Trophoblast cell (in vitro differentiated cells and primary cell): ENCODE data around the gene ADAM15.

Experiments used
- DNase-seq, 2 donors: peaks; one replicate each; pipeline ENCODE4 v3.0.0-alpha.2; 2016
- H2AFZ ChIP-seq: 2 replicates; pipeline ENCODE4 v1.6.1; 2013; ENCODE audit warnings: low read length, moderate library complexity, mild to moderate bottlenecking; ENCODE audit not compliant: insufficient read depth, poor library complexity
- H2AK5ac ChIP-seq: 2 replicates; pipeline ENCODE4 v1.6.1; 2013; ENCODE audit warnings: mild to moderate bottlenecking, low read length
- H2BK120ac ChIP-seq: 2 replicates; pipeline ENCODE4 v1.6.1; 2013; ENCODE audit warnings: low read length, mild to moderate bottlenecking, moderate library complexity; ENCODE audit not compliant: insufficient read depth, poor library complexity
- H2BK12ac ChIP-seq: 2 replicates; pipeline ENCODE4 v1.6.1; 2013; ENCODE audit warnings: mild to moderate bottlenecking, low read length, moderate library complexity
- H2BK5ac ChIP-seq: 2 replicates; pipeline ENCODE4 v1.6.1; 2013; ENCODE audit warnings: low read length, low read depth, moderate library complexity, mild to moderate bottlenecking; ENCODE audit not compliant: poor library complexity
- H3K14ac ChIP-seq: 2 replicates; pipeline ENCODE4 v1.6.1; 2013; ENCODE audit warnings: mild to moderate bottlenecking, low read length
- H3K18ac ChIP-seq: 2 replicates; pipeline ENCODE4 v1.6.1; 2013; ENCODE audit warnings: mild to moderate bottlenecking, low read length
- H3K23ac ChIP-seq: 2 replicates; pipeline ENCODE4 v1.6.1; 2013; ENCODE audit warnings: low read length
- H3K27ac ChIP-seq: 2 replicates; pipeline ENCODE4 v1.5.1; 2013; ENCODE audit warnings: low read depth, mild to moderate bottlenecking, inconsistent platforms, low read length, moderate library complexity
- H3K27me3 ChIP-seq: 2 replicates; pipeline ENCODE4 v1.6.1; 2013; ENCODE audit warnings: inconsistent platforms, mild to moderate bottlenecking, low read length, moderate library complexity; ENCODE audit not compliant: insufficient read depth
- H3K36me3 ChIP-seq, 2 experiments: 1 replicate in 1 of 2; 2 replicates in 1 of 2; pipeline ENCODE4 v1.6.1; 2013; ENCODE audit warnings: low read length in 2 of 2, mild to moderate bottlenecking in 2 of 2, moderate library complexity in 1 of 2; ENCODE audit not compliant: insufficient read depth in 2 of 2, control insufficient read depth in 1 of 2
- H3K4ac ChIP-seq: 2 replicates; pipeline ENCODE4 v1.6.1; 2013; ENCODE audit warnings: low read depth, mild to moderate bottlenecking, low read length, moderate library complexity
- H3K4me1 ChIP-seq, 2 experiments: 1 replicate in 1 of 2; 2 replicates in 1 of 2; pipeline ENCODE4 v1.6.1; 2013; ENCODE audit warnings: low read length in 2 of 2, mild to moderate bottlenecking in 2 of 2, moderate library complexity in 1 of 2; ENCODE audit not compliant: insufficient read depth in 2 of 2, control insufficient read depth in 1 of 2
- H3K4me2 ChIP-seq: 2 replicates; pipeline ENCODE4 v1.6.1; 2013; ENCODE audit warnings: inconsistent platforms, mild to moderate bottlenecking, low read length, moderate library complexity
- H3K4me3 ChIP-seq: 2 replicates; pipeline ENCODE4 v1.5.1; 2013; ENCODE audit warnings: mild to moderate bottlenecking, low read depth, low read length, inconsistent platforms
- H3K79me1 ChIP-seq: one replicate; pipeline ENCODE4 v1.6.1; 2013; ENCODE audit warnings: low read length
- H3K79me2 ChIP-seq: 2 replicates; pipeline ENCODE4 v1.6.1; 2013; ENCODE audit warnings: low read length, mild to moderate bottlenecking; ENCODE audit not compliant: control insufficient read depth, insufficient read depth, poor library complexity
- H3K9ac ChIP-seq: 2 replicates; pipeline ENCODE4 v1.6.1; 2013; ENCODE audit warnings: mild to moderate bottlenecking, low read length
- H3K9me3 ChIP-seq: 2 replicates; pipeline ENCODE4 v1.6.1; 2013; ENCODE audit warnings: low read depth, mild to moderate bottlenecking, control low read depth, inconsistent platforms, low read length; ENCODE audit not compliant: insufficient read depth
- H4K12ac ChIP-seq: 2 replicates; pipeline ENCODE4 v1.6.1; 2013; ENCODE audit warnings: low read depth, mild to moderate bottlenecking, low read length, moderate library complexity
- H4K8ac ChIP-seq: 2 replicates; pipeline ENCODE4 v1.6.1; 2013; ENCODE audit warnings: low read depth, mild to moderate bottlenecking, low read length, moderate library complexity
- H4K91ac ChIP-seq: one replicate; pipeline ENCODE4 v1.6.1; 2013; ENCODE audit warnings: low read depth, mild to moderate bottlenecking, low read length, moderate library complexity
- WGBS: extraction: QIAGEN DNeasy Blood & Tissue Kit; methylation state at CpG from one replicate; pipeline ENCODE4 v1.1.7; 2013; ENCODE audit warnings: missing lambda C conversion rate; ENCODE audit not compliant: insufficient read length, insufficient coverage; ENCODE audit errors: extremely low coverage; 5-methylcytosine and 5-hydroxymethylcytosine counted together

ADAM15 gene

DNA sequence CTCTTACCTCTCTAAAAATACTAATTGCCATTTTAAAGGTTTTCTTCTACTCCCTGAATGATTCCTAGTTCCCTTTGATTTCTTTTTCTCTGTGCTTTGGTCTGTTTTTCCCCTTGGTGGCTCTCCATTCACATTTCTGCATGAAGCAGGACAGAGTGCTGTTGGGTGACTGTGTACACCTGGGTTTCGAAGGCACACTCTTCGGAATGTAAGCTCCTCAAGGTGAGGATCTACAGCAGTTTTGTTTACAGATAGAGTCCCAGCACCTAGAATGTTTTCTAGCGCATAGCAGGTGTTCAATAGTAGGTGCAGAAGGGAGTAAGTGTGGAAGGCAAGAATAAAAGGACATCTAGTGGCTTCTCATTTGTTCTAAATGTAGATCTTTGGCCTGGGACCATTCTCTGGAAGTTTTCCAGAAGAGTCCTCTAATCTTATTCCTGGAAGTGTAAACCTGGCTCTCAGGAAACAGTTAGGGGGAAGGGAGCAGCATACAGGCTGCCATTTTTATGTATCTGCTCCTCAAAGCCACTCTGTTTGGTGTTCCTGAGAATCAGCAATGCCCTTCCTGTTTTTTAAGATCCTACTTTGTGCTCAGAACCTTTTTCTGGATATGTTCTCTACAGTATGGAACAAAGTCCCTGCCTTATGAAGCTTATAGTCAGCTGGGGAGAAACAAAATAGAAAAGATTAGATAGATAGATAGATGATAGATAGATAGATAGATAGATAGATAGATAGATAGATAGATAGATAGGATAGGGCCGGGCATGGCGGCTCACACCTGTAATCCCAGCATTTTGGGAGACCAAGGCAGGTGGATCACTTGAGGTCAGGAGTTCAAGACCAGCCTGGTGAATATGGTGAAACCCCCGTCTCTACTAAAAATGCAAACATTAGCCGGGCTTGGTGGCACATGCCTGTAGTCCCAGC is 53.8 kb downstream of the ADAM15 start:
- DNase-seq, result no peak
- Histone ChIP-seq H2AK5ac (no peak overlapping the region), H3K4me3 (no peak overlapping the region), H3K4ac (no peak overlapping the region), H3K4me1 (peaks cover 0 to 3% of the 10 kb centered on the region in 2 experiments), H2BK120ac (no peak overlapping the region), H4K12ac (no peak overlapping the region), H2BK5ac (no peak overlapping the region), H3K23ac (no peak overlapping the region), H3K36me3 (no peaks in the 10 kb centered on the region), H2BK12ac (no peak overlapping the region), H3K18ac (no peak overlapping the region), H4K8ac (no peak overlapping the region), H3K4me2 (no peak overlapping the region), H3K9ac (no peak overlapping the region), H3K79me1 (no peaks in the 10 kb centered on the region), H3K27ac (no peak overlapping the region), H3K9me3 (no peaks in the 10 kb centered on the region), H4K91ac (no peak overlapping the region), H3K27me3 (no peaks in the 10 kb centered on the region), H3K14ac (no peak overlapping the region), H3K79me2 (no peaks in the 10 kb centered on the region), H2AFZ (no peak overlapping the region)
- no CpG with 5 or more reads among the region's 7 CpGs for WGBS

DNA sequence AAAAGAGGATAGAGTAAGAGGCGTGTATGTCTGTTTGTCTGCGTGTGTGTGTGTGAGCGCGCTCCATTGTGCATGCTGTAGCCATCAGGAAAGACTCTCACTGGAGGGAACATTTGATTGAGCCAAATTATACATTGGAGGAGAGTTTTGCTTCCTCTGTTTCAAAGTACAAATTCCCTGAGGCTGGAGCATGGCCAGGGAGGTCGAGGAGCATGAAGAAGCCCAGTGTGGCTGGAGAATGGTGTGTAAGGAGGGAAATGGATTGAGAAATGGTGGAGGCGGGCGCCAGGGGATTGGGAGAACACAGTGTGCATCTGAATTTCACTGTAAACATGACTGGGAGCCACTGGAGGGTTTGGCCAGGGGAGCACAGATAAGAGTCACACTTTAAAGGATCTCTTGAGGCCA is 54.5 kb downstream of the ADAM15 start:
- H3K4me1 ChIP-seq, result peaks cover 0 to 3% of the 10 kb centered on the region in 2 experiments
- no peak overlapping the region for H3K18ac ChIP-seq
- H3K4me3 ChIP-seq, result no peak overlapping the region
- no peak overlapping the region for H2BK5ac ChIP-seq
- no peak overlapping the region for H3K9ac ChIP-seq
- H3K27ac ChIP-seq, result no peak overlapping the region
- H3K4me2 ChIP-seq, result no peak overlapping the region
- H2BK12ac ChIP-seq, result no peak overlapping the region
- H3K4ac ChIP-seq, result no peak overlapping the region
- H2AFZ ChIP-seq, result no peak overlapping the region
- no peaks in the 10 kb centered on the region for H3K79me2 ChIP-seq
- no peak overlapping the region for H2BK120ac ChIP-seq
- H3K9me3 ChIP-seq, result no peaks in the 10 kb centered on the region
- WGBS, result no CpG with 5 or more reads among the region's 7 CpGs
- H3K79me1 ChIP-seq, result no peaks in the 10 kb centered on the region
- no peak overlapping the region for H3K23ac ChIP-seq
- no peaks in the 10 kb centered on the region for H3K27me3 ChIP-seq
- no peaks in the 10 kb centered on the region for H3K36me3 ChIP-seq
- no peak overlapping the region for H2AK5ac ChIP-seq
- H4K8ac ChIP-seq, result no peak overlapping the region
- H4K12ac ChIP-seq, result no peak overlapping the region
- peak; percentile 97 to 98 for DNase-seq
- H4K91ac ChIP-seq, result no peak overlapping the region
- H3K14ac ChIP-seq, result no peak overlapping the region

DNA sequence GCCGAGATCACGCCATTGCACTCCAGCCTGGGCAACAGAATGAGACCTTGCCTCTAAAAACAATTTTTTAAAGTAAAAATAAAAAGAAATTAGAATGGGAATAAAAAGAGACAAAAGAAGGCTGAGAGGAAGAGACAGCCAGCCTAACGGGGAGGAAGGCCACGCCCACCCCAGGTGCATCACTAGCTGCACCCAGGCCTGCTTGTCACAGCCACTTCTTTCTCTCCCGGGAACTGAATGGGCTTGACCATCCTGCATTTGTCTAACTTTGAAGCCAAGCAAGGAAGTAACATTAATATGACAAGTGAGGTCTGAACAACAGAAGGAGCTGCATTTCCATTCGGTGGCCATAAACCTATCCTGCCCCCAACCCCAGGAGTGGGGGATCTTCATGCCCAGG is 55.7 kb downstream of the ADAM15 start:
- no peak overlapping the region for H2BK5ac ChIP-seq
- H4K91ac ChIP-seq, result no peak overlapping the region
- H2AK5ac ChIP-seq, result no peak overlapping the region
- H3K27ac ChIP-seq, result no peak overlapping the region
- H3K4me2 ChIP-seq, result no peak overlapping the region
- H3K4me1 ChIP-seq, result peaks cover 5 to 8% of the 10 kb centered on the region in 2 experiments
- H4K8ac ChIP-seq, result no peak overlapping the region
- H3K23ac ChIP-seq, result no peak overlapping the region
- H3K9ac ChIP-seq, result no peak overlapping the region
- no peak overlapping the region for H2BK12ac ChIP-seq
- H4K12ac ChIP-seq, result no peak overlapping the region
- no peaks in the 10 kb centered on the region for H3K79me2 ChIP-seq
- DNase-seq, result peak in 1 of 2 donors; percentile 27
- WGBS, result no CpG with 5 or more reads among the region's 6 CpGs
- no peak overlapping the region for H2BK120ac ChIP-seq
- H3K4me3 ChIP-seq, result no peak overlapping the region
- H3K4ac ChIP-seq, result no peak overlapping the region
- H3K79me1 ChIP-seq, result peaks cover 4% of the 10 kb centered on the region
- H3K18ac ChIP-seq, result no peak overlapping the region
- H3K36me3 ChIP-seq, result no peaks in the 10 kb centered on the region
- H2AFZ ChIP-seq, result no peak overlapping the region
- H3K14ac ChIP-seq, result no peak overlapping the region
- no peaks in the 10 kb centered on the region for H3K27me3 ChIP-seq
- H3K9me3 ChIP-seq, result no peaks in the 10 kb centered on the region

DNA sequence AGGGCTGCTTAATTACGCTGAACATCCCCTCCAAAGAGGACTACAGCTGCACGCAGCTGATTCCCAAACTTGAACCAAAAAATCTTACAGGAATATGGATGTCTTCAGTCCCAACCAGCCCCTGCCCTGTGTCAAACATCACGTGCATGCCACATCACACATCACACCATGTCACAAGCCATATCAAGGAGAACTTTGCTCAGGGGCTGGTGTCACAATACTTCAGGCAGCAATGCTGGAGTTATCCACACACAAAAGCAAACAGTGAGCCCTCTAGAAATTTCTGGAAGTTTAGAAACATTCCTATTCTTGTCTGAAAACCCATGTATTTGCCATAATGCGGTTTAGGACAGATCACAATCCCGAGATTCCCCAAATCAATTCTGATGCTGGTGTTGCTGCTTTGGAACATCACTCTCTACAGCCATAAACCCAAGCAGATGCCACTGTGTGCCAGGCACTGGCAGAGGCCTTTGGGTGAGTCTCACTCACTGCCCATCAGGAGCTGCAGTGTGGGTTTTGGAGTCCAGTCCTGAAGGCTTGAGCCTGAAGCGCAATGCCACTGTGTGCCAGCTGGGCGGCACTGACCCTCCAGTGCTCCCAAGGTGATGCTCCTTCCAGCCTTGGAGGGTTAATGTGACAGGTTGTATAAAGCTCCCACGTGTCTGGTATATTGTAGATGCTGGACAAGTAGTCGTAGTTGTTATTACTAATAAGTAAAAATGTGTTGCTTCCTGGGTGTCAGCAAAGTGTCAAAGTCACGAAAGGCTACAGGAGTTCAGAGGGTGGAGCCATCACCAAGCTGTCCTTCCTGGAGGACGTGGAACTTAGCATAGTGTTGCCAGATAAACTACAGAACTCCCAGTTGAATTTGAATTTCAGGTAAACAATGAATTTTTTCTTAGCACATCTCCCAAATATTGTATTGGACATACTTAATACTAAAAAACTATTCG is 56.5 kb downstream of the ADAM15 start:
- no peak overlapping the region for H4K12ac ChIP-seq
- H2AFZ ChIP-seq, result no peak overlapping the region
- no peaks in the 10 kb centered on the region for H3K27me3 ChIP-seq
- no peak for DNase-seq
- H3K9ac ChIP-seq, result no peak overlapping the region
- peaks cover 2% of the 10 kb centered on the region for H3K79me2 ChIP-seq
- no peak overlapping the region for H2AK5ac ChIP-seq
- no peak overlapping the region for H3K14ac ChIP-seq
- peaks cover 8 to 13% of the 10 kb centered on the region in 2 experiments for H3K4me1 ChIP-seq
- no peak overlapping the region for H3K27ac ChIP-seq
- WGBS, result no CpG with 5 or more reads among the region's 12 CpGs
- H2BK12ac ChIP-seq, result no peak overlapping the region
- H3K36me3 ChIP-seq, result no peaks in the 10 kb centered on the region
- H3K18ac ChIP-seq, result no peak overlapping the region
- no peak overlapping the region for H3K4me3 ChIP-seq
- no peak overlapping the region for H3K4ac ChIP-seq
- H3K79me1 ChIP-seq, result peaks cover 8% of the 10 kb centered on the region
- H3K23ac ChIP-seq, result no peak overlapping the region
- no peaks in the 10 kb centered on the region for H3K9me3 ChIP-seq
- H4K8ac ChIP-seq, result no peak overlapping the region
- H4K91ac ChIP-seq, result no peak overlapping the region
- H2BK5ac ChIP-seq, result no peak overlapping the region
- no peak overlapping the region for H3K4me2 ChIP-seq
- H2BK120ac ChIP-seq, result no peak overlapping the region
